ENCODE data around the gene PDZRN4.

Gene PDZRN4

GRCh38 chr12:41485203-41485602 lies 297.1 kb downstream of the PDZRN4 start:
- CTCF ChIA-PET: interaction anchor here (0.5 kb wide), 1 partner anchor 1314 kb away, joined by 3 read pairs; no protein-coding TSS in a partner anchor
- no peaks in the 10 kb centered on the region for H3K4me1 Mint-ChIP-seq
- no peak overlapping the region for H3K27ac Mint-ChIP-seq

GRCh38 chr12:41486718-41487117 lies 298.6 kb downstream of the PDZRN4 start:
- CTCF ChIA-PET: no interaction called here
- no peaks in the 10 kb centered on the region for H3K36me3 Mint-ChIP-seq
- no peaks in the 10 kb centered on the region for H3K9me3 Mint-ChIP-seq
- no peak for DNase-seq
- H3K4me1 Mint-ChIP-seq: no peaks in the 10 kb centered on the region
- H3K27ac Mint-ChIP-seq: no peak overlapping the region
- H3K4me3 Mint-ChIP-seq: no peak overlapping the region
- H3K27me3 Mint-ChIP-seq: no peaks in the 10 kb centered on the region

More at GRCh38 chr12:41485203-41485602, 297.1 kb downstream of the PDZRN4 start:
- no peaks in the 10 kb centered on the region for H3K27me3 Mint-ChIP-seq
- no peak for DNase-seq
- H3K4me3 Mint-ChIP-seq: no peak overlapping the region
- no peaks in the 10 kb centered on the region for H3K36me3 Mint-ChIP-seq
- H3K9me3 Mint-ChIP-seq: no peaks in the 10 kb centered on the region

GRCh38 chr12:41496009-41496408 lies 307.9 kb downstream of the PDZRN4 start:
- CTCF ChIA-PET: no interaction called here
- H3K4me3 Mint-ChIP-seq: no peak overlapping the region
- no peak for DNase-seq
- H3K4me1 Mint-ChIP-seq: no peaks in the 10 kb centered on the region
- no peaks in the 10 kb centered on the region for H3K36me3 Mint-ChIP-seq
- H3K27ac Mint-ChIP-seq: no peak overlapping the region
- no peaks in the 10 kb centered on the region for H3K9me3 Mint-ChIP-seq
- no peaks in the 10 kb centered on the region for H3K27me3 Mint-ChIP-seq

DNA sequence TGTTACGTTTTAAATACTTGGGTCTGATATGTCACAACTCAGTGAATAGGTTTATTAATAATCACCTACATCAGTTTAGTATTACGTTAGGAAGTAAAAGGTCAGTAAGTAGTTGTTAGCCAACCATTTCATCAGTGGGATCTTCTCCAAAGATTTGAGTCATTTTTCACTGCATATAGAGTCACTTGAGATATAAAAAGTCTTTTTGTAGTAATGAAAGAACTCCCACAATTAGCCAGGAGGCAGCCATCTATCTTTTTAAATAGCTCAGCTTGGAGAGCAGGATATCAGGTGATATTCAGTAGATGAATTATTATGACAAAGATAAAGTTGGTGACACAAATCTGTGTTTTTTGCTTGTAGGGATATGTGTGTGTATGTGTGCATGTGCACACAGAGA lies 309.3 kb downstream of the PDZRN4 start:
- no peak for DNase-seq
- H3K9me3 Mint-ChIP-seq: no peaks in the 10 kb centered on the region
- no peaks in the 10 kb centered on the region for H3K36me3 Mint-ChIP-seq
- H3K27ac Mint-ChIP-seq: no peak overlapping the region
- H3K4me1 Mint-ChIP-seq: no peaks in the 10 kb centered on the region
- H3K27me3 Mint-ChIP-seq: no peaks in the 10 kb centered on the region
- CTCF ChIA-PET: no interaction called here
- H3K4me3 Mint-ChIP-seq: no peak overlapping the region

- H3K27me3 Mint-ChIP-seq: no peaks in the 10 kb centered on the region
Measured at GRCh38 chr12:41504976-41505375, 316.9 kb downstream of the PDZRN4 start.

DNA sequence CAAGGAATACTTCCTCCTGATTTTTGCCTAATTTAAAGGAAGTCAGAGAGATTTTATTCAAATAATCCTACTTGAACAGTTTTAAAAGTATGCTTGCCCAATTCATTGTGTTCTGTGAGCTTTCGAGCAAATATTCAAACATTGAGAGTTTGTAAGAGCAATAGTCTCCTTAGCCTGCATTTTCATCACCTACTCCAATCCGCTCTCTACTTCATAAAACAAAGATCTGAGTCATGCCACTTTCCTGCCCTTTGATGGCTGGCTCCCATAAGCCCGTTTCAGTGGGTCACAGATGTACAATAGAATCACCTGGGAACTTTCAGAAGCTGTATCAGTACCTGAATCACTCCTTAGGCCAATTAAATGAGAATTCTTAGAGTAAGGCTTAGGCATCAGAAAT lies 319.2 kb downstream of the PDZRN4 start:
- H3K9me3 Mint-ChIP-seq: no peaks in the 10 kb centered on the region
- H3K27ac Mint-ChIP-seq: no peak overlapping the region
- H3K4me1 Mint-ChIP-seq: no peaks in the 10 kb centered on the region
- DNase-seq: no peak
- H3K27me3 Mint-ChIP-seq: no peaks in the 10 kb centered on the region
- H3K36me3 Mint-ChIP-seq: no peaks in the 10 kb centered on the region
- CTCF ChIA-PET: no interaction called here
- no peak overlapping the region for H3K4me3 Mint-ChIP-seq

More at GRCh38 chr12:41504976-41505375, 316.9 kb downstream of the PDZRN4 start:
- no peak overlapping the region for H3K4me3 Mint-ChIP-seq
- DNase-seq: no peak
- no peaks in the 10 kb centered on the region for H3K4me1 Mint-ChIP-seq
- CTCF ChIA-PET: no interaction called here
- H3K36me3 Mint-ChIP-seq: no peaks in the 10 kb centered on the region
- no peaks in the 10 kb centered on the region for H3K9me3 Mint-ChIP-seq
- no peak overlapping the region for H3K27ac Mint-ChIP-seq

DNA sequence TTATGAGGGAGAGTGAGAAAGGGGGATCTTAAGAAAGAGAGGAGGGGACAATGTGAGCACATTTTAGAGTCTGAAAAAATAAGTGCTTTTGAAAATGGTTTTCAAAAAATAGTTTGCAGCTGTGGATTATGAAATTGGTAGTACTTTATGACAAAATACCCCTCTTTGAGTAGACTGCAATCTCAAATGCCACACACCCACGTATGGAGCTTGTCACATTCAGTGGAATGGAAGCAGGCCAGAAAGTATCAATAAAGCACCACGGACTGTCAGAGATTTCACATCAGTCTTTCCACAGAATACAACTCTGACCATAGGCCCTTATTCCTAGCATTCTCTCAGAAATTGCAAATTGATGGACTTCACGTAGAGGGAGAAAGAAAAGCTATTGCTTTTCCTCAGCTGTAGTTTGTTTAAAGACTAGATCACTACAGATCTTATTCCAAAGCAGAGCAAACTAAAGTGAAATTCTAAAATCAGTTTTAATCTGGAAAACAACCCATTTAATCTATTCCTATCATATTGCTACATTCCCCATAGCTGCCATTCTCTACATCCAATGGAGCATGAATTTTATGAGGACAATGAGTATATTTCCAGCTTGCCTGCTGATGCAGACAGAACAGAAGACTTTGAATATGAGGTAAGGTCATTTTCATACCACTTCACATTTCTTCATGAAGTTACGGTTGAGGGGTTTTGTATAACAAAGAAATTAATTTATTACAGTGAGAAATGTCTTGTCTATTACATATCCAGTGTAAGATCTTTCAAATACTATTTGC lies 321.3 kb downstream of the PDZRN4 start:
- Mint-ChIP-seq H3K9me3 (no peaks in the 10 kb centered on the region), H3K4me3 (no peak overlapping the region), H3K4me1 (no peaks in the 10 kb centered on the region), H3K27ac (no peak overlapping the region), H3K27me3 (no peaks in the 10 kb centered on the region), H3K36me3 (no peaks in the 10 kb centered on the region)
- DNase-seq: no peak
- CTCF ChIA-PET: no interaction called here

- H3K36me3 Mint-ChIP-seq: no peaks in the 10 kb centered on the region
- no peaks in the 10 kb centered on the region for H3K27me3 Mint-ChIP-seq
- H3K9me3 Mint-ChIP-seq: no peaks in the 10 kb centered on the region
- CTCF ChIA-PET: no interaction called here
- H3K4me3 Mint-ChIP-seq: no peak overlapping the region
- no peak overlapping the region for H3K27ac Mint-ChIP-seq
- H3K4me1 Mint-ChIP-seq: no peaks in the 10 kb centered on the region
- no peak for DNase-seq
Measured at GRCh38 chr12:41510470-41510869, 322.4 kb downstream of the PDZRN4 start.

DNA sequence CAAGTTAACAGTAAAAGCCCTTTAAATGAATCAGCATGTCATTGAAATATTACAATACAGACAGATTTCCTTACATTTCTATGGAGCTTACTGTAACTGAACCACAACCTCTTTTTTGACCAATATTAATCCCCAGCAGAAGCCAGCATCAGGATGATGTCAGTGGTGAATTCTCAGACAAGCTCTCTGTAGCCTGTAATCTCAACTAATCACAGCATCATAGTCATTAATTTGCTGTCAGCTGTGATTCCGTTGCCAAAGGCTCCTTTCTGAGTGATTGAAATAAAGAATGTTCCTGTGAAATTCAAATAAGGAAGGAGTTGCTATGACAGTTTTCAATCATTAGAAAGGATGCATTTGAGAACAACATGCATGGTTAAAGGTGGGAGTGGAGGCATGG lies 323.1 kb downstream of the PDZRN4 start:
- CTCF ChIA-PET: no interaction called here
- Mint-ChIP-seq H3K27me3 (no peaks in the 10 kb centered on the region), H3K27ac (no peak overlapping the region), H3K4me3 (no peak overlapping the region), H3K36me3 (no peaks in the 10 kb centered on the region), H3K9me3 (no peaks in the 10 kb centered on the region), H3K4me1 (no peaks in the 10 kb centered on the region)
- no peak for DNase-seq

GRCh38 chr12:41512497-41512896 lies 324.4 kb downstream of the PDZRN4 start:
- no peak for DNase-seq
- Mint-ChIP-seq H3K4me3 (no peak overlapping the region), H3K9me3 (no peaks in the 10 kb centered on the region), H3K36me3 (no peaks in the 10 kb centered on the region), H3K27me3 (no peaks in the 10 kb centered on the region), H3K27ac (no peak overlapping the region), H3K4me1 (no peaks in the 10 kb centered on the region)
- CTCF ChIA-PET: no interaction called here

DNA sequence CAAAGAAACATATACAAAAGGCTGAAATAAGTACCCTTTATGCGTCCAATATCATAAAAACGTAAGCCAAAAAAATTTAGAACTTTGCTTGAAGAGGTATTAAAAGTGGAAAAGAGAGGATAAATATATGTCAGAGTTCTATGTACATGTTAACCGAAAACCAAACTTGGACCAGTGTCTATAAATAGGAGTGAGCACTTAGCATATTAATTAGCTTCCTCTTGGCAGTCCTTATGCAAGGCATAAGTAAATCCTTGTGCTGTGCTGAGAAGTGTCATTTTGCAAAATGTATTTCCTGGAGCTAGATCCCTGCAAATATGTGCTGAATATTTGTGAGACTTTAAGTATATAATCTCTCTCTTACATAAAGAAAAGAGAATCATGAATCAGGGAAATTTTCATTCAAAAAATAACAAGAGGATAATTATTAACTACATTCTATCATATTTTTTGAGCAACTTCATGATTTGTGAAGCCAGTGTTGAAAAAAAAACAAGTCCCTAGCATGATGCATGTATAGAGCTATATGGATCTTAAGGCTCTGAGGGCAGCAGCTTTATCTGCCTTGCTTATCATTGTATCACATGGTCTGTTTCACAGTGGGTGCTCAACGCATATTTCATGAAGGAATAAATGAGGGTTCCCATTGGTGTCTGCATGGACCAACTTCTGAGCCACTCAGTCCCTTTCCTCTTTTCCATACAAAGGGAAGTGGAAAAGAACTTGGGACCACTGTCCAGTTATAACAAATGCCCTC lies 326.1 kb downstream of the PDZRN4 start:
- no peaks in the 10 kb centered on the region for H3K4me1 Mint-ChIP-seq
- no peaks in the 10 kb centered on the region for H3K36me3 Mint-ChIP-seq
- H3K4me3 Mint-ChIP-seq: no peak overlapping the region
- no peaks in the 10 kb centered on the region for H3K9me3 Mint-ChIP-seq
- no peak for DNase-seq
- no peaks in the 10 kb centered on the region for H3K27me3 Mint-ChIP-seq
- H3K27ac Mint-ChIP-seq: no peak overlapping the region
- CTCF ChIA-PET: no interaction called here

- CTCF ChIA-PET: no interaction called here
- Mint-ChIP-seq H3K9me3 (no peaks in the 10 kb centered on the region), H3K4me1 (no peaks in the 10 kb centered on the region), H3K4me3 (no peak overlapping the region), H3K36me3 (no peaks in the 10 kb centered on the region), H3K27me3 (no peaks in the 10 kb centered on the region), H3K27ac (no peak overlapping the region)
- no peak for DNase-seq
Measured at GRCh38 chr12:41514907-41515306, 326.8 kb downstream of the PDZRN4 start.

DNA sequence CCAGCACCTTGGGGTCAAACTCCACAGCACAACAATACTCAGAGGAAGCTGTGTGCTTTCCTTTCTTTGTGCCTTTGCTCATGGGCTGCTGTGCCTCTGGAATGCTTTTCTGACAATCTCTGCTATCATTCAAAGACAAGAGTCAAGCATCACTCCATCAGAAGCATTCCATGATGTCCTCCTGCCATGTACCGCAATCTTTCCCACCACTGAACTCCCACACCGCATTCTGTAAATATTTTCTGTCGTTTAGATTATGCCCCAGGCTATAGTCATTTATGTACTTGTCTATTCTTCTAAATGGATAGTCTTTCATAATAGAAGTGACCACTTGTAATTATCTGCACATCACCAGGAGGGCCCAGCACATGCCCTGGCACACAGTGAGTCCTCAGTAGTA lies 327.8 kb downstream of the PDZRN4 start:
- Mint-ChIP-seq H3K4me3 (no peak overlapping the region), H3K27me3 (no peaks in the 10 kb centered on the region), H3K27ac (no peak overlapping the region), H3K9me3 (no peaks in the 10 kb centered on the region), H3K36me3 (no peaks in the 10 kb centered on the region), H3K4me1 (no peaks in the 10 kb centered on the region)
- DNase-seq: no peak
- CTCF ChIA-PET: no interaction called here

GRCh38 chr12:41520869-41521268 lies 332.7 kb downstream of the PDZRN4 start:
- H3K4me3 Mint-ChIP-seq: no peak overlapping the region
- H3K36me3 Mint-ChIP-seq: no peaks in the 10 kb centered on the region
- no peak overlapping the region for H3K27ac Mint-ChIP-seq

GRCh38 chr12:41521872-41522379 lies 333.8 kb downstream of the PDZRN4 start:
- CTCF ChIA-PET: no interaction called here
- no peaks in the 10 kb centered on the region for H3K36me3 Mint-ChIP-seq
- H3K27me3 Mint-ChIP-seq: no peaks in the 10 kb centered on the region
- H3K4me3 Mint-ChIP-seq: no peak overlapping the region
- no peak overlapping the region for H3K27ac Mint-ChIP-seq
- DNase-seq: no peak
- peaks cover 4% of the 10 kb centered on the region for H3K4me1 Mint-ChIP-seq
- no peaks in the 10 kb centered on the region for H3K9me3 Mint-ChIP-seq

More at GRCh38 chr12:41520869-41521268, 332.7 kb downstream of the PDZRN4 start:
- no peaks in the 10 kb centered on the region for H3K9me3 Mint-ChIP-seq
- peaks cover 4% of the 10 kb centered on the region for H3K4me1 Mint-ChIP-seq
- CTCF ChIA-PET: no interaction called here
- no peaks in the 10 kb centered on the region for H3K27me3 Mint-ChIP-seq
- DNase-seq: no peak
